ENCODE results near the gene SURF2. TPM values are rescaled to one million over a fixed set of nuclear protein-coding genes. Genes with fewer than 3 reads are reported as not detected.
A peak's percentile ranks its signal among the peaks of the same experiment; 100 is the strongest.
"Not testable (repeated sequence)": the region's sequence is repeated elsewhere in the genome, so short reads cannot be mapped to it uniquely, and the experiment has no call there.

Gene SURF2
- total RNA-seq, 2 donors from 2014 or later, result 9.4 to 18.7 TPM

GRCh38 chr9:133375724-133376654 lies 19.6 kb downstream of the SURF2 start, which contains the start of the genes STKLD1 and SURF4:
Gene STKLD1, plus strand, starts transcription at chr9:133376366. Its CDS starts 108 bp downstream, at chr9:133376474.
Gene SURF4, minus strand, starts transcription at chr9:133376060. Its CDS starts 91 bp downstream, at chr9:133375969.
- Histone ChIP-seq H3K36me3 (no peaks in the 10 kb centered on the region), H3K27ac (peak within 1 kb of the TSS; percentile 95), H3K9ac (ENCODE audit: low read depth in 2 of 2, low read length in 2 of 2) (peak within 1 kb of the TSS; percentile 94 to 98), H3K9me3 (no peaks in the 10 kb centered on the region), H3K4me3 (peak within 1 kb of the TSS; percentile 73), H3K4me1 (peaks cover 15% of the 10 kb centered on the region), H3K27me3 (no peaks in the 10 kb centered on the region)
- intact Hi-C loops (cut with DNase I), result no loop called here
- peak; percentile 97 for DNase-seq
- TF ChIP-seq, protein P1, sequence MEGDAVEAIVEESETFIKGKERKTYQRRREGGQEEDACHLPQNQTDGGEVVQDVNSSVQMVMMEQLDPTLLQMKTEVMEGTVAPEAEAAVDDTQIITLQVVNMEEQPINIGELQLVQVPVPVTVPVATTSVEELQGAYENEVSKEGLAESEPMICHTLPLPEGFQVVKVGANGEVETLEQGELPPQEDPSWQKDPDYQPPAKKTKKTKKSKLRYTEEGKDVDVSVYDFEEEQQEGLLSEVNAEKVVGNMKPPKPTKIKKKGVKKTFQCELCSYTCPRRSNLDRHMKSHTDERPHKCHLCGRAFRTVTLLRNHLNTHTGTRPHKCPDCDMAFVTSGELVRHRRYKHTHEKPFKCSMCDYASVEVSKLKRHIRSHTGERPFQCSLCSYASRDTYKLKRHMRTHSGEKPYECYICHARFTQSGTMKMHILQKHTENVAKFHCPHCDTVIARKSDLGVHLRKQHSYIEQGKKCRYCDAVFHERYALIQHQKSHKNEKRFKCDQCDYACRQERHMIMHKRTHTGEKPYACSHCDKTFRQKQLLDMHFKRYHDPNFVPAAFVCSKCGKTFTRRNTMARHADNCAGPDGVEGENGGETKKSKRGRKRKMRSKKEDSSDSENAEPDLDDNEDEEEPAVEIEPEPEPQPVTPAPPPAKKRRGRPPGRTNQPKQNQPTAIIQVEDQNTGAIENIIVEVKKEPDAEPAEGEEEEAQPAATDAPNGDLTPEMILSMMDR (IDR thresholded peaks at IDR 0.05), result no peak

DNA sequence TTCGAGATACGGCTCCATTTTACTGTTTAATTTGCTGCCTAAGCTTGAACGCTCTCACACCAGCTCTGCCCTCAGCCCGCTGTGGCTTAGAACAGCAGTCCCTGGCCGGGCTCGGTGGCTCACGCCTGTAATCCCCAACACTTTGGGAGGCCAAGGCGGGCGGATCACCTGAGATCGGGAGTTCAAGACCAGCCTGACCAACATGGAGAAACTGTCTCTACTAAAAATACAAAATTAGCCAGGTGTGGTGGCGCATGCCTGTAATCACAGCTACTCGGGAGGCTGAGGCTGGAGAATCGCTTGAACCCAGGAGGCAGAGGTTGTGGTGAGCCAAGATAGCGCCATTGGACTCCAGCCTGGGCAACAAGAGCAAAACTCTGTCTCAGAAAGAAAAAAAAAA lies 20.9 kb downstream of the SURF2 start:
- H3K9ac ChIP-seq (ENCODE audit: low read depth in 2 of 2, low read length in 2 of 2), result not testable (repeated sequence)

GRCh38 chr9:133377721-133378216 lies 21.4 kb downstream of the SURF2 start:
- no peak overlapping the region for H3K4me3 ChIP-seq
- intact Hi-C loops (cut with DNase I), result no loop called here
- H3K9me3 ChIP-seq, result no peaks in the 10 kb centered on the region
- DNase-seq, result no peak
- no peaks in the 10 kb centered on the region for H3K27me3 ChIP-seq
- TF ChIP-seq, protein P1 (IDR thresholded peaks at IDR 0.05), result no peak
- peaks cover 6% of the 10 kb centered on the region for H3K4me1 ChIP-seq
- no peak overlapping the region for H3K9ac ChIP-seq (ENCODE audit: low read depth in 2 of 2, low read length in 2 of 2)
- no peak overlapping the region for H3K27ac ChIP-seq
- H3K36me3 ChIP-seq, result no peaks in the 10 kb centered on the region

More for the DNA sequence above, 20.9 kb downstream of the SURF2 start:
- peaks cover 11% of the 10 kb centered on the region for H3K4me1 ChIP-seq
- H3K4me3 ChIP-seq; H3K27ac ChIP-seq; intact Hi-C loops (cut with DNase I); H3K9me3 ChIP-seq; H3K36me3 ChIP-seq; DNase-seq; H3K27me3 ChIP-seq: not testable (repeated sequence)

- no peaks in the 10 kb centered on the region for H3K27me3 ChIP-seq
- TF ChIP-seq, protein P1 (IDR thresholded peaks at IDR 0.05), result no peak
- no peaks in the 10 kb centered on the region for H3K36me3 ChIP-seq
- peaks cover 4% of the 10 kb centered on the region for H3K4me1 ChIP-seq
- intact Hi-C loops (cut with DNase I), result no loop called here
- DNase-seq, result no peak
- no peak overlapping the region for H3K4me3 ChIP-seq
- H3K9me3 ChIP-seq, result no peaks in the 10 kb centered on the region
- no peak overlapping the region for H3K27ac ChIP-seq
- no peak overlapping the region for H3K9ac ChIP-seq (ENCODE audit: low read depth in 2 of 2, low read length in 2 of 2)
Observed at GRCh38 chr9:133378408-133378962, 22.1 kb downstream of the SURF2 start.

DNA sequence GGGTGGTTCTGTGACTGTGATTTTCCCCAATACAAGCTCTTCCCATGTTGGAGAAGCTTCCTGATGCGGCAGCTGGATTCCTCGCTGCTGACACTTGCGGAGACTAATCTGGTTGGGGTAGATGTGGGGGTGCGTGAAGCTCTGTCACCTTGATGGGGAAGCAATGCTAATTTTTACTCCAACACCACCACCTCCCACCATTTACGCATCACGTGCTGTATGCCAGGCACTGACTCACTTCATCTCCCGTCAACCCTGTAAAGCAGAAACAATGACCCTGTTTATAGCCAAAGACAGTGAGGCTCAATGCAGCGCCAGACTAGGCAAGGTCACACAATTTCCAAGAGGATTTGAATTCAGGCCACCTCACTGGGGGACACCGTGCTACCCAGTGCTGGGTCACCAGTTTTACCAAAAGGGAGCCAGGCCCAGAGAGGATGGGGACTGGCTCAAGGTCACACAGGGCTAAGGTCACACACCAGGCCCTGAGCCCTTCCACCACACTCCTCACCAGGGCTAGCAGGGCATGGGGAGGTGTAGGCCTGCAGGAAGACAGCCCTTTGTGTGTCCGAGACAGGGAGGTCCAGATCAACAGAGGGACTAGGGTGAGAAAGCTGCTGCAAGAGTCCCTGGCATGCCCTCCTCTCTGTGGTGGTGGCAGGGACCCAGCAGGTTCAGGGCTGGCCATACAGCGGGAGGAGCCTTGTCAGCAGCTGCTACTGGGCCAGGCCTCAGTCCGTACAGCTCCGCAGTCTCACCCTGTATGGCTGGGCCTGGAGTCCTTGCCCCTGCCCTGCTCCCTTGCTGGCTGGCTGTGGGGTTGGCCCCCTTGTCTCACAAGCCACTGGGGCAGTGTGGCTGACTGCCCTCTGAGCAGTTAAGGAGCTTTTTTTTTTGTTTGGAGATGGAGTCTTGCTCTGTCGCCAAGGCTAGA lies 23.1 kb downstream of the SURF2 start:
- Histone ChIP-seq H3K9me3 (no peaks in the 10 kb centered on the region), H3K9ac (ENCODE audit: low read depth in 2 of 2, low read length in 2 of 2) (no peak overlapping the region), H3K36me3 (no peaks in the 10 kb centered on the region), H3K27me3 (no peaks in the 10 kb centered on the region), H3K27ac (no peak overlapping the region), H3K4me3 (no peak overlapping the region), H3K4me1 (peaks cover 2% of the 10 kb centered on the region)
- TF ChIP-seq, protein P1 (IDR thresholded peaks at IDR 0.05), result no peak
- intact Hi-C loops (cut with DNase I), result no loop called here
- DNase-seq, result no peak

Data from colonic mucosa (tissue), 4 donors.